A172 (cell line): ENCODE results near the gene DENND10. TPM values are rescaled to one million over a fixed set of nuclear protein-coding genes. Genes with fewer than 3 reads are reported as not detected.
"Not testable (repeated sequence)": the region's sequence is repeated elsewhere in the genome, so short reads cannot be mapped to it uniquely, and the experiment has no call there.

ENCODE experiments used
- DNase-seq: peaks from one replicate; pipeline ENCODE4 v3.0.0-alpha.2; 2015; ENCODE audit warnings: low spot score
- total RNA-seq: library from RNA; depleted of rRNA; stranded (reverse); fragments of >200 nt; shearing (Covaris generic); gene quantifications from 2 replicates; pipeline ENCODE4 v1.2.3, GENCODE V29; 2014; rRNA removed

Gene DENND10
- total RNA-seq, 1 experiment from 2014 or later = 134 TPM

GRCh38 chr10:119166564-119166963, 62.7 kb downstream of the DENND10 start:
- no peak for DNase-seq

- no peak for DNase-seq
Observed at GRCh38 chr10:119167041-119167440, 63.1 kb downstream of the DENND10 start.

- DNase-seq = no peak
Observed at GRCh38 chr10:119174109-119174508, 70.2 kb downstream of the DENND10 start.

- no peak for DNase-seq
Observed at GRCh38 chr10:119176166-119176565, 72.3 kb downstream of the DENND10 start.

- no peak for DNase-seq
Observed at GRCh38 chr10:119177708-119178371, 73.9 kb downstream of the DENND10 start.

- peak; percentile 89 for DNase-seq
Observed at GRCh38 chr10:119178372-119179119, 74.6 kb downstream of the DENND10 start, which contains the start of gene PRDX3. Gene PRDX3 (minus strand): TSS chr10:119178812. CDS start chr10:119178790, 22 bp downstream.

GRCh38 chr10:119180850-119181400, 77.0 kb downstream of the DENND10 start:
- DNase-seq = not testable (repeated sequence)

GRCh38 chr10:119183664-119184412, 79.9 kb downstream of the DENND10 start:
- DNase-seq = no peak

Other genes with a start within 250 kb of the DENND10 start
- gene NANOS1, start 74.4 kb upstream of the DENND10 start, total RNA-seq = 1.3 TPM in 2 replicates
- gene EIF3A, start 23.3 kb upstream of the DENND10 start, total RNA-seq = 89.1 and 99.4 TPM in 2 replicates
- gene SFXN4, start 61.6 kb downstream of the DENND10 start, total RNA-seq = 35.0 and 40.7 TPM in 2 replicates
- gene PRDX3, start 74.7 kb downstream of the DENND10 start, total RNA-seq = 407 and 411 TPM in 2 replicates
- 12.2 and 13.0 TPM in 2 replicates for gene GRK5, start 103.5 kb downstream of the DENND10 start, total RNA-seq